ENCODE measurements around the gene EIF4E1B.
"Not testable (repeated sequence)": the region's sequence is repeated elsewhere in the genome, so short reads cannot be mapped to it uniquely, and the experiment has no call there.

Gene EIF4E1B, protein sequence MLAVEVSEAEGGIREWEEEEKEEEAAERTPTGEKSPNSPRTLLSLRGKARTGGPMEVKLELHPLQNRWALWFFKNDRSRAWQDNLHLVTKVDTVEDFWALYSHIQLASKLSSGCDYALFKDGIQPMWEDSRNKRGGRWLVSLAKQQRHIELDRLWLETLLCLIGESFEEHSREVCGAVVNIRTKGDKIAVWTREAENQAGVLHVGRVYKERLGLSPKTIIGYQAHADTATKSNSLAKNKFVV

DNA sequence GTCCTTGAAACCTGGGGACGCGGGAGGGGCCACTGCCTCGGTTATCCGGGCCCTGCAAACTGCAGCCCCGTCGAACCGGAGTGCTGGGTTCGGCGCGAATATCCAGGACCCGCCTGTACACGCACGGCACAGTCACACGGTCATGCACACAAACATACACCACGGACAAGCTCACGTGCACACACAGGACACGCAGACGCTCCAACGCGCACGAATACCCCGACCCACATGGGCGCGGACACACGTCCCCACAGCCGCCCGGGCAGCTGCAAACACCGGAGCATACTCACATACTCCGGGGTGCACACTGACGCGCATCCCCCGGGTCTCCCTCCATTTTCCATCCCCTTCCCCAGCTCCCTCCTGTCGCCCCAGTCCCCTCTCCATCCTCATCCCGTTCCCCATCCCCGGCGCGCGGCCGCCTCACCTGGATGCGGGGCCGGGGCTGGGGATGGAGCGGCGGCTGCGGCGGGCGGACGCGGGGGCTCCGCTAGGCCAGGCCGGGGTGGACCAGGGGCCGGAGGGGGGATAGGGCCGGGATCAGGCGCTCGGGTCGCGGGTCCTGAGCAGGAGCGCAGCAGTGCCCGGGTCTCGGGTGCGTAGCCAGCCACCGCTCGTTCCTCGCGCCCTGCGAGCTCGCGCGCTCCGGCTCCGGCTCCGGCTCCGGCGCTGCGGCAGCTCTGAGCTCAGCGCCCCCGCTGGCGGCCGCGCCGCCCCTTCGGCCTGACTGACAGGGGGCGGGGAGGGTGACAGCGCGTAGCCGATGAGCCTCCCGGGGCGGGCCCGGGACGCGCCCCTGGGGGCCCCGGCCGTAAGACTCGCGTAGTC is at the start of gene EIF4E1B, which contains the start of gene SNCB:
Gene EIF4E1B (plus strand): TSS at position 823 of the 828 bp plus-strand sequence. CDS start 12,113 bp downstream, outside the sequence.
Gene SNCB (minus strand): TSS at position 682 of the 828 bp plus-strand sequence. CDS start 880 bp downstream, outside the sequence.
- no peak for DNase-seq

DNA sequence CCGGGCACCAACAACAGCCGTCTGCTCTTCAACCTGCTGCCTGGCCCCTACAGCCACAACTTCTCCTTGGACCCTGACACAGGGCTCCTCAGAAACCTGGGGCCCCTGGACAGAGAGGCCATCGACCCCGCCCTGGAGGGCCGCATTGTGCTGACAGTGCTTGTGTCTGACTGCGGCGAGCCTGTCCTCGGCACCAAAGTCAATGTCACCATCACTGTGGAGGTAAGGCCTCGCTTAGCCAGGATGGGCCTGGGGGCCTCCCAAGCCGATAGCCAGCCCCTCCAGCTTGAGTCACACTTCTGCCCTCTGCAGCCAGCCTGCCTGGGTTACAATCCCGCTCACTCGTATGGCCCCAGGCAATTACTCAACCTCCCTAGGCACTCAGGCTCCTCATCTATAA is 49.1 kb upstream of the EIF4E1B start:
- DNase-seq = no peak

DNA sequence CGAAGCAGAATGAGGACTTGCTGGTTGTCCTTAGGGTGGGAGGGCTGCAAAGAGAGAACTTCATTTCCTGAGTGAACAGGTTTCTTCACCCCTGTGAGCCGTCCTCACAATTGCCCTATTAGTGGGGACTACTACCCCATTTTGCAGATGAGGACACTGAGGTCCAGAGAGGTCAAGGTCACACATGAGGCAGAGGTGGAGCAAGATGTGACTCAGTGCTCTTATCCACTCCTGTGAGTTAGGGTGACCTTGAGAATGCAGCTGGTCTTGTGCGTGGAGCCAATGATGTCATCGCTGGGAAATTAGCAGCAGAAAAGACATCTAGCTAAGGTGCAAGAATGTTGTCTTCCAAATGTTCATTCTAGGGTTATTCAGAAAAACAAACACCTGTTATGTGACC is 47.4 kb upstream of the EIF4E1B start:
- DNase-seq = no peak

DNA sequence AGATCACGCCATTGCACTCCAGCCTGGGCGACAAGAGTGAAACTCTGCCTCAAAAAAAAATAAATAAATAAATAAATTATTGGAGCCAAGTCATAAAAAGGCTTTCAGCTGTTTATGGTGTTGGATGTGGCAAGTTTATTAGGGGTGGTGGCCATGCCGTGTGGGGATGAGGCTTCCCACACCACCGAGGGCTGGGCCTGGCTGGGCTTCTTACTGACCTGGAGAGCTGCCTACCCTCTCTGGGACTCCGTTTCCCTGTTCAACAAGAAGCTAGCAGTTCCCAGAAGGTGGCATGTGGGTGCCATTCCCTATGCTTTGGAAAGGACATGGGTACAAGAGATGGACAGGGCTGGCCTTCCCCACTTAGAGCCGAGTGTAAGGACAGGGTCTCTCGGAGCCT is 43.1 kb upstream of the EIF4E1B start:
- DNase-seq = no peak

DNA sequence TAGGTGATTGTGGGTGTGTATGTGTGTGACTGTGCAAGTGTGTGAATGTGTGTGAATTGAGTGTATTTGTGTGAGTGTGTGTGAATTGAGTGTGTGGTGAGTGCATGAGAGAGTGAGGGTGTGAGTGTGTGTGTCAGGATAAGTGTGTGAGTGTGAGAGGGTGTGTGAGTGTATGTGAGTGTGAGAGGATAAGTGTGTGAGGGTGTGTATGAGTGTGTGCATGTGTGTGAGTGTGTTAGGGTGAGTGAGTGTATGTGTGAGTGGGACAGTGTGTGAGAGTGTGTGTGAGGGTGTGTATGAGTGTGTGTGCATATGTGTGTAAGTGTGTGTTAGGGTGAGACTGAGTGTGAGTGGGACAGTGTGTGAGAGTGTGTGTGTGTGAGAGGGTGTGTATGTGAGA is 42.2 kb upstream of the EIF4E1B start:
- DNase-seq = no peak

DNA sequence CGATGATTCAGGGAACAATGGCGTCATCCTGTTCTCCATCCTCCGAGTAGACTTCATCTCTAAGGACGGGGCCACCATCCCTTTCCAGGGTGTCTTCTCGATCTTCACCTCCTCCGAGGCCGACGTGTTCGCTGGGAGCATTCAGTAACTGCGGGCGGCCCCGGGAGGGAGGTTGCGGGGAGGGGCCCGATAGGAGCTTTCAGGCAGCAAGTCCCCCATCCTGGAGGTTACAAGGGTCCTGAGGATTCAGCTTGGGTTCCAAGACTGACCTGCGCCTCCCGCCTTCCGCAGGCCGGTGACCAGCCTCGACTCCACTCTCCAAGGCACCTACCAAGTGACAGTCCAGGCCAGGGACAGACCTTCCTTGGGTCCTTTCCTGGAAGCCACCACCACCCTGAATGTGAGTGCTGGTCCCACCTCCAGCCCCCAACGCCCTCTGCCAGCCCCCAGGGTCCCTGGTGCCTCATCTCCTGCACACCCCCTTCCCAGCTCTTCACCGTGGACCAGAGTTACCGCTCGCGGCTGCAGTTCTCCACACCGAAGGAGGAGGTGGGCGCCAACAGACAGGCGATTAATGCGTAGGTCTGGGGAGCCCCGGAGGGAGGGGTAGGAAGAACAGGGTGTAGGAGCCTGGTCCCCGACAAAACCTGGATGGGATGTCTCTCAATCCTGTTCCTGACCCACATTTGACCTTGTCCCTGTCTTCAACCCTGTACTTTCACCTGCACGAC is 41.3 kb upstream of the EIF4E1B start:
- no peak for DNase-seq

DNA sequence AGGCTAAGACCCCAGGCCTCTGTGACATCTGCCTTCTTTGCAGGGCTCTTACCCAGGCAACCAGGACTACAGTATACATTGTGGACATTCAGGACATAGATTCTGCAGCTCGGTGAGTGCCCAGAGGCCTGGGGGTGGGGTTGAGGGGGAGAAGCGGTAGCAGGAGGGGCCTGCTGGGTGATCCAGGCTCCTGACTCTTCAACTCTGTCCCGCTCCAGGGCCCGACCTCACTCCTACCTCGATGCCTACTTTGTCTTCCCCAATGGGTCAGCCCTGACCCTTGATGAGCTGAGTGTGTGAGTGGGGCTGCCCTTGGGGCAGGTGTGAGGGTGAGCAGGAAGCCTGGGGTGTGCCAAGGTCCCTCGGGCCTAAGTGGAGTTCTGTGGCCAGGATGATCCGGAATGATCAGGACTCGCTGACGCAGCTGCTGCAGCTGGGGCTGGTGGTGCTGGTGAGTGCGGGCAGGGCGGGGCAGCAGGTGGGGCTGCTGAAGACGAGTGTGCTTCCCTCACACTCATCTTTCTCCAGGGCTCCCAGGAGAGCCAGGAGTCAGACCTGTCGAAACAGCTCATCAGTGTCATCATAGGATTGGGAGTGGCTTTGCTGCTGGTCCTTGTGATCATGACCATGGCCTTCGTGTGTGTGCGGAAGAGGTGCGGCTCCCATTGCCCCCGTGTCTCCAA is 40.3 kb upstream of the EIF4E1B start:
- no peak for DNase-seq

DNA sequence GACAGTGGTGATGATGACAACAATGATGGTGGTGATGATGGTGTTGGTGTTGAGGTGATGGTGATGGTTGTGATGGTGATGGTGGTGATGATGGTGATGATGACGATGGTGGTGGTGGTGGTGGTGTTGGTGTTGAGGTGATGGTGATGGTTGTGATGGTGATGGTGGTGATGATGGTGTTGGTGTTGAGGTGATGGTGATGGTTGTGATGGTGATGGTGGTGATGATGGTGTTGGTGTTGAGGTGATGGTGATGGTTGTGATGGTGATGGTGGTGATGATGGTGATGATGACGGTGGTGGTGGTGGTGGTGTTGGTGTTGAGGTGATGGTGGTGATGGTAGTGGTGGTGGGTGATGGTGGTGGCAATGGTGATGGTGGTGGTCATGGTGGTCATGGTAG is 38.8 kb upstream of the EIF4E1B start:
- not testable (repeated sequence) for DNase-seq

DNA sequence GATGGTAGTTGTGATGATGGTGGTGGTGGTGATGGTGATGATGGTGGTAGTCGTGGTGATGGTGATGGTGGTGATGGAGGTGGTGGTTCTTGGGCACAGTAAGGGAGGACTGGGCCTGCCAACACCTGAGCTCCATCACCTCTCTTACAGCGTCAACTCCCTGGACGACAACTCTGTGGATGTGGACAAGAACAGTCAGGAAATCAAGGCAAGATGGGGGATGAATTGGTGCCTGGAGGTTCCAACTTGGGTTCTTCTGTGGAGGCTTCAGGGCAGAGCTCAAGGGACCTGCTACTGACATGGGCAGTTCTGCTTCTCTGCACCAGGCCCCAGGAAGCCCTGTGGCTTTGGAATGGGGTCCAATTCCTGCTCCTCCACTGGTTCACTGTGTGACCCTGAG is 37.9 kb upstream of the EIF4E1B start:
- DNase-seq = no peak

DNA sequence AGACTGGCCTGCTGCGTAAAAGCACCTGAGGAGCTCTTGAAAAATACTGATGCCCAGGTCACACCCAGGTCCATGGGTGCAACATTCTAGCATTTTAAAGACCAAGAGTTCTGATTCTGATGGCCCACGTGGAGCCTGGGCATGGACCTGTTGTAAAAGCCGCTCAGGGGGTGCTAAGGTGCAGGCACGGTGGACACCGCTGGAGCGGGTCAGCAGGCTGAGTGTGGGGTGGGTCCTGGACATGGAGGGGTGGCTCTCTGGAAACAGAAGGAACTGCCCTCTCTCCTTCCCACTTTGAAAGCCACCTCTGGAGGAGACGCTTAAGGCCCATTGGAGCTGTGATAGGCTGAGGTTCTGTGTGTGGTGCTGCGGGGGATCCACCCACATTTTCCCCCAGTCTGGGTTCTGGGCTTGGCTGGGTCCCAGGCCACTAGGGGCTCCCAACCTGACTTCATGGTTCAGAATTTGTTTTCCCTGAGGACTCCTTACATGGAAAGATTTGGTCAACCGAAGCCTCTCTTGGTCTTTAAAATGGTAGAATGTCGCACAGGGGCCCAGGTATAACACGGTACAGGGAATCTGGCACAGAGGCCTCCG is 37.1 kb upstream of the EIF4E1B start:
- no peak for DNase-seq

DNA sequence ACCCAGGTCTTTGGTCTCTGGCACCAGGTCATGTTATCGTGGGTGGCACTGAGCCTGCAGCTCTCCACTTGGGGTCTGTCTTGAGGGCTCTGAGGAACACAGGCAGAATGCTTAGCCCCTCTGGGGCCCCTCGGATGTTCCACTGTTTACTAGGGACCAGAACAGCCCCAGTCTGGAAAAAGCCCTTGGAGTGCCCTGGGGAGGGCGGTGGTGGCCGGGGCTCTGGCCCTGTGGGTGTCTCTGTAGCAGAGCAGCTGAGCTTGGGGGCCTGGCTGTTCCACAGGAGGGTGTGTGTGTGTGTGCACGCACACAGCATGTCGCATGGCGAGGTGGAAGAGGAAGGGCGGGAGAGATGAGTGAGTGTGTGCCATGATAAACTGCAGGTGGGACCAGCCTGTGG is 35.9 kb upstream of the EIF4E1B start:
- DNase-seq = no peak

DNA sequence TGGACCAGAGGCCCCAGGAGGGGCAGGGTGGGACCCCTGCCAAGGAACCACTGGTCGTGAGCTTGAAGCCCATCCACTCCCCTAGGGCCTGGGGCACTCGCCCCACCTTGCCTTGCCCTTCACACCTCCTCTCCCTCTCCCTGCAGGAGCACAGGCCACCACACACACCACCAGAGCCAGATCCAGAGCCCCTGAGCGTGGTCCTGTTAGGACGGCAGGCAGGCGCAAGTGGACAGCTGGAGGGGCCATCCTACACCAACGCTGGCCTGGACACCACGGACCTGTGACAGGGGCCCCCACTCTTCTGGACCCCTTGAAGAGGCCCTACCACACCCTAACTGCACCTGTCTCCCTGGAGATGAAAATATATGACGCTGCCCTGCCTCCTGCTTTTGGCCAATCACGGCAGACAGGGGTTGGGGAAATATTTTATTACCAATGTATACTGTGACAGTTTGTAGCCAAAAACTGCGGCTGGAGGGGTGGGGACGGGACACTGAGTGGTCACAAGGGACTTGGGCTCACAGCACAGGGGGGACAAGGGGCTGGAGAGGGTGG is 35.0 kb upstream of the EIF4E1B start:
- DNase-seq = no peak

DNA sequence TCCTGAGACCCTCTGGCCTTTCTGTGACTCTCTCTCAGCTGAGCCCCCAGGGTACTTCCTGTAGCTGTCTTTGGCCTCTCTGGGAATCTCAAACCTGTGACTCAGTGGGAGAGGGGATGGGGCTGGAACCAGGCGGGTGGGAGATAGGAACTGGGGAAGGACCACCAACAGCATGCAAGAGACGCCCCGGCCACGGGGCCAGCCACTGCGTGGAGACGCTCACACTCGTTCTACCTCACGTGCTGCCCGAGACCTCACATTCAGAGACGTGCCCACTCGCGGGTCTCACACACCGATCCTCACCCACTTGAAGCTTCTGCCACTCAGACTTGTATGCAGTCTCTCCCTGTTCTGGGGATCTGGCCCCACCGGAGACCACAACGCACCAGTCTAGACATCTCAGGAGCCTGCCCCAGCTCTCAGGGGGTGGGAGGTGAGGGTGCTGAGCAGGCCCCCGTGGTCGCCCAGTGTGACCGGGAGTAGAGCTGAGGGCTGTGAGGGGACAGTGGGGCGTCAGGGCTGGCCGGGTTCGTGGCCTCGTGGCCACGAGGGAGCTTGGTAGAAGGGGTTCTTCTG is 34.3 kb upstream of the EIF4E1B start:
- no peak for DNase-seq

DNA sequence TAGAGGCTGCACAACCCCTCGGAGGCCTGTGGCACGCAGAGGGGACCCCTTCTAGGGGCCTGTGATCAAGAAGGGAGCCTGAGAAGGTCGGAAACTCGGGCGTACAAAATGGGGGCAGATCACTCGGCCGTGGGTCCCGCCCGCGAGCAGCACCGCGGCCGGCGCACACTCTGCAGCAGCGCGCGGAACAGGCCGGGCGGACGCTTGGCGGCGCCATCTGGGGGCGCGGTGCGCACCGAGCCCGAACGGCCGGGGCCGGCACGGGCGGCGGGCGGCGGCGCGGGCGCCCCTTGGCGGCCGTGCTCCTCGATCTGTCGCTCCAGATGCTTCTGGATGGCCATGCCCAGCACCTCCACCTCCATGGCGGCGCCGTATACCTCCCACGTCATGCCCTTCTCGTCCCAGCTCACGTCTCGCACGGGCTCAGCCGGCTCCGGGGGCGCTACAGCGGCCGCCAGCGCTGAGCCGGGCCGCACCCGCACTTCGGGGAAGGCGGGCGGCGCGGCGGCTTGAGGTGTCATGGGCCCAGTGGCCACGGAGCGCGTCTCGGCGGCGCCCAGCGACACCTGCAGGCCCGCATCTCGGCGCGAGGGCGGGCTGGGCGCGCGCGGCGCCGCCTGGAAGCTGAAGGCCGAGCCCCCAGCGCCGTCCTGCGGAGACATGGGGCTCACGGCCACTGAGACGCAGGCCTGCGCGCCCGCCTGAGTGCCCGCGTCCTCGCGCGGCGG is 33.6 kb upstream of the EIF4E1B start:
- DNase-seq = no peak

DNA sequence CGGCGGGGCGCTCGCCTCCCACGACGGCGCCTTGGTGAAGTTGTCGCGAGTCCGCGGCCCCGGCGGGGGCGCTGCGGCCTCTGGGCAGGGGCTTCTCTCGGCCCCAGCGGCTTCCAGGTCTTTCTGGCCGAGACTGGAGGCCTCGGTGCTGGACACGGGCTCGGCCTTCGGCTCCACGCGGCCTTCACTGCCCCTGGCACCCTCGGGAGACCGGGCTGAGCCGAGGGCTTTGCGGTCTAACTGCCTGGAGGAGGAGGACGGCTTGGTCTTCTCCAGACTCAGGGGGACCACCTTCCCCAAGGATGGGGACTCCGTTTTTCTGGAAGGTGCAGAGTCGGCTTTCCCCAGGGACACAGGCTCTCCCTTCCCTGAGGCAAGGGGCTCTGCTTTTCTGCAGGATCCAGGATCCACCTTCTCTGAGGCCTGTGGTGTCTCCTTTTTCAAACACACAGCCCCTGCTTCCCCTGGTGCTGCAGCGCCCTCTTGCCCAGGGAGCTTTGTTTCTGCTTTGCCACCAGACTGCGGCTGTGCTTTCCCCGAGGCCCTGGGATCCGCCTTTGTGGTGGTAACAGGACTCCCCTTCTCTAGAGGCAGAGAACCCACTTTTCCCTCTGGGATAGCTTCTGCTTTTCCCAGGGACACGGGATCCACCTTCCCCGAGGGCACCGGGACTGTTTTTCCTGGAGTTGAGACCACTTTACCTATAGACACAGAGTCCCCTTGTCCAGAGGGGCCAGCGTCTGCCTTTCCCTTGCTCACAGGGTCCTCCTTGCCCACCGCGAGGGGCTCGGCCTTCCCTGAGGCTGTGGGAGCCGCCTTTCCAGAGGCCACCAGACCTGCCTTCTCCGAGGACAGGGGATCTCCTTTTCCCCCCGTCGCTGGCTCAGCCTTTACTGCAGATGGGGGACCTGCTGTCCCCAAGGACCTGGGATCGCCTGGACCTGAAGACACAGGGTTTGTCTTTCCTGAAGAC is 32.8 kb upstream of the EIF4E1B start:
- no peak for DNase-seq

DNA sequence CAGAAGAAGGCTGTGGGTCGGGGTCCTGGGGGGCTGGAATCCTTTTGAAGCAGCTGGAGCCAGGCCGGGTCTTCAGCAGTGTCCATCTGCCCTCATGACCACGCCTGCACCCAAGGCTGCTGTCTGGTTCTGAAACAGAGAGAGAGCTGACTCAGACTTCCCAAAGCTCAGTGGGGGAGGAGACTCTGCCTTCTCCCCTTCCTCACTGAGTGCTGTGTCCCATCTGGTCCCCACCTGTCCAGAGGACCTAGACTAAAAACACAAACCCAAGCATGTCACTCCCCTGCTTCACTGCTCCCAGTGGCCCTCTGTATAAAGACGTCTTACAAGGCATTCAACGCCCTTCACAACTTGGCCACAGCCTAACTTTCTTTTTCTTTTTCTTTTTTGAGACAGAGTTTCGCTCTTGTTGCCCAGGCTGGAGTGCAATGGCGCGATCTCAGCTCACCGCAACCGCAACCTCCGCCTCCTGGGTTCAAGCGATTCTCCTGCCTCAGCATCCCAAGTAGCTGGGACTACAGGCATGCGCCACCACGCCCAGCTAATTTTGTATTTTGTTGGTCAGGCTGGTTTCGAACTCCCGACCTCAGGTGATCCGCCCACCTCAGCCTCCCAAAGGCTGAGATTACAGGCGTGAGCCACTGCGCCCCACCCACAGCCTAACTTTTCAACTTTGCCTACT is 30.6 kb upstream of the EIF4E1B start:
- DNase-seq = not testable (repeated sequence)

DNA sequence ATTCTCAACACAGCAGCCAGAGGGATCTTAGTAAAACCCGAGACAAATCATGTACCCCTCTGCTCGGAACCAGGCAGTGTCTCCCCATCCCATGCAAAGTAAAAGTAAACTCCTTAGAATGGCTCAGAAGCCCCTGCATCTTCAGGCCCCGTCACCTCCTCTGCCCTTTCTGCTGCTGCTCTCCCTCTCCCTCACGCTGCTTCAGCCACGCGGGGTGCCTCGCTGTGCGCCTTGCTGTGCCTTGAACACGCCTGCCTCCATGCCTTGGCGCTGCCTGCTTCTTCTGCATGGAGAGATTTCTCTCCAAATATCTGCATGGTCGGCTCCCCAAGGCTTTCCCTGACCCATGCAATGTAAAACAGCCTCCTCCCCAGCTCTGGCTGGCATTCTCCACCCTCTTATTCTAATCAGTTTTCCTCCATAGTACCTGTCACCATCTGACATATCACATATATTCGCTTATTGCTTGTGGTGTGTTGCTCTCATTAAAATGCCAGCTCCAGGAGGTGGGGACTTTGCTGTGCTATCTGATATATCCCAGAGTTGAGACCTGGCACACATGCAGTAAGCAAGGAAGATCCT is 28.5 kb upstream of the EIF4E1B start:
- DNase-seq = no peak

DNA sequence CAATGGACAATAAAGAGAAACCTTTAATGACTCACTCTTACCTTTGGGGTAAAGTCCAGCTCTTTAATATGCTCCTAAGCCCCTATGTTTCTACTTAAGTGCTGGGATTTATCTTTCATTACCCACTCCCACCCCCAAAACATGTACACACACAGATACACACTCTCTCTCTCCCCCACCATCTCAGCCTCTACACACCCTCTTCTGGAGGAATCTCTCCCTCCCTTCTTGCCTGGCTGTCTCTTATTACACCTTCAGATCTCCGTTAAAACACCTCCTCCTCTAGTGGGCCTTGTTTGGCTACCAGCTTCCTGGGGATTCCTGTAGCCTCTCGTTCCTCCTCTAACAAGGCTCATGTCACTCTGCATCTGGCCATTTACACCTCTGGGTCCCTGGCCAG is 27.4 kb upstream of the EIF4E1B start:
- DNase-seq = no peak

DNA sequence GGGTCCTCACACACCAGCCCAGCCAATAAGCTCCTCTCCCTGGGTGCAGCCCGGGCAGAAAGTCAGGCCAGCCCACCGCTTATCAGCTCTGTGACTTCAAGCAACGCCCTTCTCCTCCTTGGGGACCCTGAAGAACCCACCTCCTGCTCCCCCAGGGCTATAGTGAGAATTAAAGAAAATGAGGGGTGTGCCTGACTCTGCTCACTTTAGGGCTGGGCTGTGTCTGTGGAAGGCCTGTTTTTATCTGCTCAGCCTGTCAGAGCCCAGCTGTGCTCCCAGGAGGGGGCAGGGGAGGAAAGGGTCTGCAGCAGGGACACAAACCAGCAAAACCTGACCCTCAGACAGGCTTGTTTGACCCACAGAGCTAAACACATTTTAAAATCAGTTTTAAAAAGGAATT is 24.4 kb upstream of the EIF4E1B start:
- DNase-seq = no peak
